ENCODE results near the gene VAMP8.
A peak's percentile ranks its signal among the peaks of the same experiment; 100 is the strongest.
"Not testable (repeated sequence)": the region's sequence is repeated elsewhere in the genome, so short reads cannot be mapped to it uniquely, and the experiment has no call there.

The VAMP8 gene

GRCh38 chr2:85598594-85599340, 21.4 kb downstream of the VAMP8 start:
- DNase-seq (ENCODE audit: low read depth) = no peak

- no peak for DNase-seq (ENCODE audit: low read depth)
Observed at GRCh38 chr2:85599468-85600234, 22.3 kb downstream of the VAMP8 start.

GRCh38 chr2:85600235-85600575, 22.8 kb downstream of the VAMP8 start:
- no peak for DNase-seq (ENCODE audit: low read depth)

GRCh38 chr2:85600951-85601770, 23.8 kb downstream of the VAMP8 start:
- no peak for DNase-seq (ENCODE audit: low read depth)

- no peak for DNase-seq (ENCODE audit: low read depth)
Observed at GRCh38 chr2:85601771-85602475, 24.5 kb downstream of the VAMP8 start.

GRCh38 chr2:85602476-85603234, 25.3 kb downstream of the VAMP8 start, which contains the start of gene TMEM150A:
TMEM150A (minus strand) TSS chr2:85602698; CDS start chr2:85601948, 750 bp downstream.
- peak; percentile 77 for DNase-seq (ENCODE audit: low read depth)

- DNase-seq (ENCODE audit: low read depth) = not testable (repeated sequence)
Observed at GRCh38 chr2:85604133-85604444, 26.7 kb downstream of the VAMP8 start.

- no peak for DNase-seq (ENCODE audit: low read depth)
Observed at GRCh38 chr2:85604568-85605339, 27.4 kb downstream of the VAMP8 start.

GRCh38 chr2:85605406-85606115, 28.2 kb downstream of the VAMP8 start:
- DNase-seq (ENCODE audit: low read depth) = no peak

- DNase-seq (ENCODE audit: low read depth) = no peak
Observed at GRCh38 chr2:85606116-85606455, 28.7 kb downstream of the VAMP8 start.

GRCh38 chr2:85607268-85608215, 30.2 kb downstream of the VAMP8 start:
- no peak for DNase-seq (ENCODE audit: low read depth)

GRCh38 chr2:85611217-85611704, 33.9 kb downstream of the VAMP8 start:
- no peak for DNase-seq (ENCODE audit: low read depth)

GRCh38 chr2:85611705-85612587, 34.6 kb downstream of the VAMP8 start, which contains the start of gene C2orf68:
C2orf68 (minus strand) TSS chr2:85612066; CDS start chr2:85611984, 82 bp downstream.
- peak; percentile 71 for DNase-seq (ENCODE audit: low read depth)

GRCh38 chr2:85613717-85614515, 36.5 kb downstream of the VAMP8 start:
- no peak for DNase-seq (ENCODE audit: low read depth)

GRCh38 chr2:85614757-85615156, 37.4 kb downstream of the VAMP8 start:
- DNase-seq (ENCODE audit: low read depth) = not testable (repeated sequence)

GRCh38 chr2:85615413-85615728, 38.0 kb downstream of the VAMP8 start:
- no peak for DNase-seq (ENCODE audit: low read depth)

- not testable (repeated sequence) for DNase-seq (ENCODE audit: low read depth)
Observed at GRCh38 chr2:85617723-85618122, 40.3 kb downstream of the VAMP8 start.

Data from stimulated activated CD8-positive, alpha-beta memory T cell treated with anti-CD3 and anti-CD28 coated beads, Interleukin-12 subunit alpha, Interleukin-12 subunit beta, amount 100 ng/mL, for 1 hour (primary cell).